KG1 (cell line): ENCODE measurements around the gene RAI14.
"Not testable (repeated sequence)": the region's sequence is repeated elsewhere in the genome, so short reads cannot be mapped to it uniquely, and the experiment has no call there.

Source experiments
- DNase-seq: peaks from one replicate; lab custom pipeline; 2025; lab: John Stamatoyannopoulos, UW

RAI14 gene

DNA sequence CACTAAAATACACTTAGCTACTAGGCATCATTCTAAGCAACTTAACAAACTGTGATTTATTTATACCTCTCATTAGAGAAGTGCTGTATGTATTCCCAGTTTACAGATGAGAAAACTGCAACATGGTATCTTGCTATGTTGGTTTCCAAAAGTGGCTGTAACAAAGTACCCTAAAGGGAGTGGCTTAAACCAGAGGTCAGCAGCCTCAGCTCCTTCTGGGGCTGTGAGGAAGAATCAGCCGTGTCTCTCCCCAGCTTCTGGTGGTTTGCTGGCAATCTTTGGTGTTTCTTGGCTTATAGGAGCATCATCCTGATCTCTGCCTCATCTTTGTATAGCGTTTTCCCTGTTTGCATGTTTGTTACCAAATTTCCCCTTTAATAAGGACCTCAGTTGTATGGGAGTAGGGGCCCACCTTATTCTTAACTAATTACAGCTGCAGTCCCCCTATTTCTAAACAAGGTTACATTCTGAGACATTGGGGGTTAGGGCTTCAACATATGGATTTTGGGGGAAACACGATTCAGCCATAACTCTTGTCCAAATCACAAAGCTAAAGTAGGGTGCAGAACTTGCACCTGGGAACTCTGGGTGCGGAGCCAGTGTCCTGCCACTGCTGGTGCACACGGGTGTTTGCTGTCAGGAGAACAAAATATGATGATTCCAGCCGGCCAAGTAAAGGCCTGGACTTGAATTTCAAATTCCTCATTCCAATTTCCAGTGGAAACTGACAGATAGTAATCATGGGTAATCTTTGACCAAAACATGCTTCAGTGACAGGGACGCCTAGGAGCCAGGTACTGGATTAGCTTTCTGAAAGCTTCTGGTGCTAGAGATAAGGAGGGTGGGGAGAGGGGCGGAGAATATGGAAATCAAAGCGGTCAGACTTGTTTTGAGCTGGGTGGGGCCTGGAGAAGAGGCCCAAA is 43.3 kb downstream of the RAI14 start:
- DNase-seq, result no peak

DNA sequence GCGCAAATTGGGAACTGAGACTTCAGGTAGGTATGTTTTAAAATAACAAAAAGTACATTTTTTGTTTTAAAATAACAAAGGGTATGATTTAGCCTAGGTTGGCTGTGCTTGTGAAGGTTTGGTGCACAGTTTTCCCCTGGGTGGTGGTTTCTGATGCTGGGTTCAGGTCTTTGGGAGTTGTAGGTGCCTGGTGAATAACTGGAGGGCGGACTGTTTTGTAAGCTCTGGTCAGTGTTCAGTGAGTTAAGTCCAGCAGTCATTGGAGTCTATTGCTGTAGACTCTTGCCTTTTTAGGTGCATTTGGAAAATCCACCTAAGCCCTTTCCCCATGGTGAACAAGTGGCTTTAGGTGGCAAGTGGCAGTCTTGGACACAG is 43.9 kb downstream of the RAI14 start:
- no peak for DNase-seq

GRCh38 chr5:34701442-34701841 is 45.3 kb downstream of the RAI14 start:
- DNase-seq, result not testable (repeated sequence)

DNA sequence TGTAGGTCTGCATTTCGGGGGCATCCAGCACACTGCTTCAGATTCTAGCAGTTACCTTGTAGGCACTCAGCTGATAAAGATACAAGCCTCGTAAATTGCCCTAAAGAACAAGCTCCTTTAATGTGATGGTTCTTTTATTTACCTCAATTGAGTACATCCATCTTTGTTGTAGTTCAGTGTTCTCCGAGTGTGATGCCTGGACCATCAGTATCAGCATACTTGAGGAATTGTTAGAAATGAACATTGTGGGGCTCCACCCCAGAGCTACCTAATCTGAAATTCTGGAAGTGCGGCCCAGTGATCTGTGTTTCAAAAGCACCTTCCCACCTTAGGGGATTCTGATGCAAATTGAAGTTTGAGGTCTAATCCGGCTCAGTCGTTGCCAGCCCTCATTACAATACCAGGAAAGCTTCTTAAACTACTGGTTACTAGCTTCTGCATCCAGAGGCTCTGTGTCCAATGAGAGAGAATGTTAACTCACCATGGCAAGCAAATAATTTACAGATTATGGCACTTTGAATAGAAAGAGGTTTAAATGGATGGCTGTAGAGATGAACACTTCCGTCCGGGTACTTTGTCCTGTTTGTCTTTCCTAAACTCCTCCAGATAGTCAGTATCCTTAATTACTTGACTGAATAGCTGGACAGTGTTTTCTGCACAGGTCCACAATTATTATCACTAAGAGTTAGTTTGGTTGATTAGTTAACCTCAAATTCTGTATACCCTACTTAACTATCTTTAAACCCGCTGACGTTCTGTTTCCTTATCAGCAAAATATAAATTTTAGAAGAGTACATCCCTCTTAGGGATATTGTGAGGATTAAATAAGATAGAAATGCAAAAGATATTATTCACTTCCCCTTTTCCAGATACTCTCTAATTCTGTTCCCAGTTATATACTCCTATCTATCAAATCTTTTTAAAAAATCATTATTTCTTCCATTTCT is 47.9 kb downstream of the RAI14 start:
- no peak for DNase-seq

GRCh38 chr5:34706084-34706483 is 50.0 kb downstream of the RAI14 start:
- no peak for DNase-seq

GRCh38 chr5:34707451-34708107 is 51.5 kb downstream of the RAI14 start:
- DNase-seq, result no peak

- DNase-seq, result no peak
Measured at GRCh38 chr5:34708777-34709176, 52.6 kb downstream of the RAI14 start.

GRCh38 chr5:34709861-34710673 is 53.9 kb downstream of the RAI14 start:
- DNase-seq, result no peak

- no peak for DNase-seq
Measured at GRCh38 chr5:34712565-34712964, 56.4 kb downstream of the RAI14 start.

GRCh38 chr5:34715711-34716110 is 59.6 kb downstream of the RAI14 start:
- DNase-seq, result no peak

DNA sequence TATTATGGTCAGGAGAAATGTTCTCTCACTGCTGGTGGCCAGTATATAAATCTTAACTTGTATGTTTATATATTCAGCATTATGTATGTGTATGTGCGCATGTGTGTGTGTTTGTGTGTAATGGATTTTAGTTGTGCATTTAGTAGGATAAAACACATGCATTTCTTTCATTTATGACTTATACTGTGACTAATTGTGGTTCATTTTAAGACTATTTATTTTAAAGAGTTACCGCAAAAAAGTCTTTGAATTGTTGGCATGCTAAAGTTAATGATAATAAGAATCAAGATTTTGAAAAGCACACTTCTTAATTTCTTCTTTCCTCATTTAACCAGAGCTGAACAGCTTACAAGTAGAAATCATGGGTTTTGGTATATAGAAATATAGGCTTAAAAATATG is 60.9 kb downstream of the RAI14 start:
- DNase-seq, result no peak

DNA sequence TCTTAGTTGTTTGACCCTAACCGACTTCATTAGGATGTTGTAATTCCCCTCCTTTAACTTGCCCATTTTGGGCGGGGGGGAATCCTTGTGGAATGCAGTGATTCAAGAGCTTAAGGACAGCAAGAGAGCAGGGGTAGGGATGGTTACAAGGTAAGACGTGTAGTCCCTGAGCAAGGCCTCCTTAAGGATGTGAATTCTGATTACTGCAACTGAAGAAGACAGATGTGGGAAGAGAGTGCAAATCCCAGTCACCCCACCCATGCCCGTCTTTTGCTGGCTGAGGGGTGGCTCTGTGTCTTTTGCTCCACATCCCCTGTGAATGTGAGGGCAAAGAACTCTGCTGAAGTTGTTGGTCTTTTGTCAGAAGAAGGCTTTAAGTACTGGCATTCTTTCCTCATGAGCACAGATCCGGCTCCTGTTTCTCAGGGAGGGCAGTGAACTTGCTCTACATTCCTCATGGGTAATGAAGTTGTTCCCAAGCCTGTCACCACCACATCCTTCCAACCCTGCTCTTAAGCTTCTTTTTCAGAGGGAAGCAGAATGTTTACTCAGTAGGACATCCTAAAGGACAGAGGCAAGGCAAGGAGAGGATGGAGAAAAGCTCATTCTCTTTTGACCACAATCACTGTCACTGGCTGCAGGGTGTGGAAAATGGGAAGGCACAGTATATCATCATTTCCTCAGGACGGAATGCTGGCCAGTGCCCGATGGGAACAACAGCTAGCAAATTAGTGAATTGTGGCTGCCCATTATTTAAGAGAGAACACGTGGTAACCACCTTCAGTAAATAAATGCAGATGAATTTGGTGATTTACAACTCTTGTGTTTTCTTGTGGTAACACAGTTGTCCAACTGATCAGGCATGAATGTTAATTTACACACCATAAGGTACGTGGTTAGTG is 61.5 kb downstream of the RAI14 start:
- no peak for DNase-seq

DNA sequence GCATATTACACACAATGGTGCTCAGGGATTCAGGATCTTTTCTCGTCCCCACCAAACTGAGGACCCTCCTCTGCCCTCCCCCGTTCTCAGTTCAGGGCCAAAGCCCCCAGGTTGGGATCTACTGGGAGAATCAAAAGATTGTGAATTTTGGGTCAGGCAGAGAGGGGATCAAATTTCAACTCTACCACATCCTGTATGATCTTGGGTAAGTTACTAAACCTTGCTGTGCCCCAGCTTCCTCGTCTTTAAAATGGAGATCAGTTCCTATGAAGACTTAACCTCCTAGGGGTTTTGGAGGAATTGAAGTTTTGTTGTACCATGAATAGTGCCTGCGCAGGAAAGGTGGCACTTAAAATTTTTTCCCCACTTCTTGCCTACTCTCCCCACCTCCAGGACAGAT is 62.4 kb downstream of the RAI14 start:
- DNase-seq, result no peak

DNA sequence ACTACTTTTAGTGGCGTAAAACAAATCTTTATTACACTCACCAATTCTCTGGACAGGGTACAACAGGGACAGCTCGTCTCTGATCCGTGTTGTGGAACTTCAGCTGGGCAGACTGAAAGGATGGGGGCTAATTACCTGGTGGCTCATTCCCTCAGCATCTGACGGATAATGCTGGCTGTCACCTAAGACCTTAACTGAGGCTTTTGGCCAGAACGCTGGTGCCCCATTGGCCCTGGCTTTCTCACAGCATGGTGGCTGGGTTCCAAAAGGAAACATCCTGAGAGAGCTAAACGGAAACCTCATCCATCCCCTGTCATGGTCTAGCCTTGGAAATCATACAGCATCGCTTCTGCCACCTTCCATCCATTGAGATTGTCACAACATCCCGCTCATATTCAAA is 62.9 kb downstream of the RAI14 start:
- DNase-seq, result no peak

DNA sequence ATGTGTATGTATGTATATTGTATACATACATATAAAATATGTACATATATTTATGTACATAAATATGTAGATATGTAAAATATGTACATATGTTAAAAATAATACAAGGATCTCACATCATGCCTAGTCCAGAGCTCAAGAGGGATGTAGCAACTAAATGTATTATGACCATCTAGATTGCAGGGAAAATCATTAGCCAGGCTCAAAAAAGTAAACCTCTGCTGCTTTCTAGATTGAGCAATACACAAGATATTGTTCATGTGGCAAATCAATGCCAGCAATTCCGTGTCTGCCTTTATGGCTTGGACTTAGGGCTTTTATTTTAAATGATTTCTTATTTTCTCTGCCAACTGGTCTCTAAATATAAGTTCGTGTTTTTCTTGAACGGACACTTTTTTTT is 65.2 kb downstream of the RAI14 start:
- no peak for DNase-seq

- no peak for DNase-seq
Measured at GRCh38 chr5:34722183-34722582, 66.1 kb downstream of the RAI14 start.

- DNase-seq, result no peak
Measured at GRCh38 chr5:34724741-34725140, 68.6 kb downstream of the RAI14 start.

DNA sequence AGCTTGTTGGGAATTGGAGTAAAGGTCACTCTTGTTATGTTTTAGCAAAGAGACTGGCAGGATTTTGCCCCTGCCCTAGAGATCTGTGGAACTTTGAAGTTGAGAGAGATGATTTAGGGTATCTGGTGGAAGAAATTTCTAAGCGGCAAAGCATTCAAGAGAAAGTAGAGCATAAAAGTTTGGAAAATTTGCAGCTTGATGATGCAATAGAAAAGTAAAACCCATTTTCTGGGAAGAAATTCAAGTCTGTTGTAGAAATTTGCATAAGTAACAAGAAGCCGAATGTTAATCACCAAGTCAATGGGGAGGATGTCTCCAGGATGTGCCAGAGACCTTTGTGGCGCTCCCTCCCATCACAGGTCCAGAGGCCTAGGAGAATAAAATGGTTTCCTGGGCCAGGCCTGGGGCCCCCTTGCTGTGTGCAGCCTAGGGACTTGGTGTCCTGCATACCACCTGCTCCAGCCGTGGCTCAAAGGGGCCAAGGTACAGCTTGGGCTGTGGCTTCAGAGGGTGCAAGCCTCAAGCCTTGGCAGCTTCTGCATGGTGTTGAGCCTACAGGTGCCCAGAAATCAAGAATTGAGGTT is 71.1 kb downstream of the RAI14 start:
- not testable (repeated sequence) for DNase-seq

DNA sequence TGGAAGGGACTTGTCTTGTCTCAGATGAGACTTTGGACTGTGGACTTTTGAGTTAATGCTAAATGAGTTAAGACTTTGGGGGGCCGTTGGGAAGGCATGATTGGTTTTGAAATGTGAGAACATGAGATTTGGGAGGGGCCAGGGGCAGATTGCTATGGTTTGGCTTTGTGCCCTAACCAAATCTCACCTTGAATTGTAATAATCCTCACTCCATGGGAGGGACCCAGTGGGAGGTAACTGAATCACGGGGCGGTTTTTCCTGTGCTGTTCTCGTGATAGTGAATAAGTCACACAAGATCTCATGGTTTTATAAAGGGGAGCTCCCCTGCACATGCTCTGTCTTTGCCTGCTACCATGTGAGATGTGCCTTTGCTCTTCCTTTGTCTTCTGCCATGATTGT is 72.1 kb downstream of the RAI14 start:
- DNase-seq, result no peak
